Sigmoid colon (tissue), 7 donors: ENCODE data around the gene FAM135A. TPM values are rescaled to one million over a fixed set of nuclear protein-coding genes. Genes with fewer than 3 reads are reported as not detected.

ENCODE experiments used
- DNase-seq: peaks from one replicate; pipeline ENCODE4 v3.0.0-alpha.2; 2019
- H3K27ac ChIP-seq, 4 donors: fragments of 200-600 bp; sonication (generic); one replicate each; pipeline ENCODE4 v1.5.1; 2016 to 2019; ENCODE audit warnings: mild to moderate bottlenecking in 1 of 4
- H3K27me3 ChIP-seq, 3 donors: fragments of 200-600 bp; sonication (generic); one replicate each; pipeline ENCODE4 v1.5.1; 2019; ENCODE audit warnings: mild to moderate bottlenecking in 1 of 3
- H3K36me3 ChIP-seq, 4 donors: fragments of 200-600 bp; sonication (generic); one replicate each; pipeline ENCODE4 v1.5.1; 2016 to 2019
- H3K4me1 ChIP-seq, 4 donors: fragments of 200-600 bp; sonication (generic); one replicate each; pipeline ENCODE4 v1.5.1; 2017 to 2019
- H3K4me3 ChIP-seq, 4 donors: fragments of 200-600 bp; sonication (generic); one replicate each; pipeline ENCODE4 v1.5.1; 2017 to 2019; ENCODE audit warnings: mild to moderate bottlenecking in 2 of 4, moderate library complexity in 1 of 4
- H3K9me3 ChIP-seq, 4 donors: fragments of 200-600 bp in 3 of 4; sonication (generic) in 3 of 4; one replicate each; pipeline versions ENCODE4 v1.5.1 to v1.6.1; 2013 to 2019
- CTCF ChIP-seq, 4 experiments: fragments of 450-650 bp in 3 of 4; fragments of 200-600 bp in 1 of 4; IDR thresholded peaks; one replicate each; pipeline ENCODE4 v1.5.1; 2016 to 2019; ENCODE audit warnings: antibody characterized with exemption in 4 of 4, mild to moderate bottlenecking in 3 of 4, moderate library complexity in 2 of 4
- EP300 ChIP-seq, 4 donors: sonication (generic); formaldehyde crosslinking; IDR thresholded peaks; one replicate each; pipeline ENCODE4 v1.6.1; 2017; ENCODE audit warnings: antibody characterized with exemption in 4 of 4
- POLR2A ChIP-seq, 2 donors: fragments of 450-650 bp; IDR thresholded peaks; one replicate each; pipeline ENCODE4 v1.6.1; 2016; ENCODE audit warnings: antibody characterized with exemption in 2 of 2, mild to moderate bottlenecking in 2 of 2, moderate library complexity in 2 of 2
- POLR2AphosphoS5 ChIP-seq, 4 donors: sonication (generic); formaldehyde crosslinking; IDR thresholded peaks; one replicate each; pipeline ENCODE4 v1.6.1; 2017; ENCODE audit warnings: antibody characterized with exemption in 4 of 4
- WGBS, 2 donors: extraction: QIAGEN DNeasy Blood & Tissue Kit; methylation state at CpG; one replicate each; pipeline ENCODE4 v1.1.7; 2013; 5-methylcytosine and 5-hydroxymethylcytosine counted together
- intact Hi-C: fragments of 100-400 bp; cut with DNase I; formaldehyde crosslinking; loops from one replicate; pipeline ENCODE4 v1.15.1; 2023
- polyA plus RNA-seq, 3 donors: library from polyadenylated mRNA; stranded (reverse); fragments of 200-250 nt; gene quantifications; one replicate each; pipeline ENCODE4 v1.2.3, GENCODE V29; 2013
- total RNA-seq, 4 donors: library from RNA; depleted of rRNA; stranded (reverse); fragments of >200 nt; gene quantifications; one replicate each; pipeline ENCODE4 v1.1.0, GENCODE V29; 2016
- donor health status: healthy with polysubstance abuse.
- donor health status: Bipolar disorder and iron deficiency.
- donor health status: healthy.

FAM135A gene
- total and polyA plus RNA-seq, 7 donors: 15.2 to 31.7 (median 27.7) TPM

- H3K4me1 ChIP-seq: no peaks in the 10 kb centered on the region
- no peak for DNase-seq
- H3K27me3 ChIP-seq: no peaks in the 10 kb centered on the region
- no peak overlapping the region for H3K4me3 ChIP-seq
- WGBS, 2 donors: 95 to 96% methylated on average over 2 of the region's 2 CpGs
- intact Hi-C loops: no loop called here
- peaks cover 0 to 70% (median 3%) of the 10 kb centered on the region in 4 donors for H3K36me3 ChIP-seq
- no peak for TF ChIP-seq POLR2AphosphoS5 (IDR thresholded peaks at IDR 0.05)
- no peak for TF ChIP-seq EP300 (IDR thresholded peaks at IDR 0.05)
- no peak for TF ChIP-seq CTCF (IDR thresholded peaks at IDR 0.05)
- TF ChIP-seq POLR2A (IDR thresholded peaks at IDR 0.05): no peak
- H3K27ac ChIP-seq: no peak overlapping the region
- H3K9me3 ChIP-seq: no peaks in the 10 kb centered on the region
Measured at GRCh38 chr6:70530023-70530422, 116.7 kb downstream of the FAM135A start.

GRCh38 chr6:70531133-70531532 lies 117.8 kb downstream of the FAM135A start:
- Histone ChIP-seq H3K27ac (no peak overlapping the region), H3K4me3 (no peak overlapping the region), H3K9me3 (no peaks in the 10 kb centered on the region), H3K27me3 (no peaks in the 10 kb centered on the region), H3K36me3 (peaks cover 0 to 67% (median 4%) of the 10 kb centered on the region in 4 donors), H3K4me1 (no peaks in the 10 kb centered on the region)
- TF ChIP-seq CTCF (IDR thresholded peaks at IDR 0.05): no peak
- no peak for TF ChIP-seq POLR2A (IDR thresholded peaks at IDR 0.05)
- TF ChIP-seq POLR2AphosphoS5 (IDR thresholded peaks at IDR 0.05): no peak
- TF ChIP-seq EP300 (IDR thresholded peaks at IDR 0.05): no peak
- no peak for DNase-seq
- intact Hi-C loops: no loop called here
- 92 to 94% methylated on average over 1 of the region's 1 CpG for WGBS, 2 donors

GRCh38 chr6:70537266-70537665 lies 124.0 kb downstream of the FAM135A start:
- H3K9me3 ChIP-seq: no peaks in the 10 kb centered on the region
- no peak overlapping the region for H3K27ac ChIP-seq
- no peak for DNase-seq
- no peaks in the 10 kb centered on the region for H3K27me3 ChIP-seq
- intact Hi-C loops: no loop called here
- no peak for TF ChIP-seq POLR2AphosphoS5 (IDR thresholded peaks at IDR 0.05)
- TF ChIP-seq CTCF (IDR thresholded peaks at IDR 0.05): no peak
- no peak for TF ChIP-seq EP300 (IDR thresholded peaks at IDR 0.05)
- no peak for TF ChIP-seq POLR2A (IDR thresholded peaks at IDR 0.05)
- H3K36me3 ChIP-seq: peaks cover 0 to 58% (median 4%) of the 10 kb centered on the region in 4 donors
- 57 to 87% methylated on average over 1 of the region's 1 CpG for WGBS, 2 donors
- H3K4me3 ChIP-seq: no peak overlapping the region
- no peaks in the 10 kb centered on the region for H3K4me1 ChIP-seq

GRCh38 chr6:70538376-70538775 lies 125.1 kb downstream of the FAM135A start:
- Histone ChIP-seq H3K4me3 (no peak overlapping the region), H3K27me3 (no peaks in the 10 kb centered on the region), H3K9me3 (no peaks in the 10 kb centered on the region), H3K4me1 (no peaks in the 10 kb centered on the region), H3K27ac (no peak overlapping the region), H3K36me3 (peaks cover 0 to 54% (median 4%) of the 10 kb centered on the region in 4 donors)
- no peak for TF ChIP-seq POLR2AphosphoS5 (IDR thresholded peaks at IDR 0.05)
- no peak for TF ChIP-seq CTCF (IDR thresholded peaks at IDR 0.05)
- TF ChIP-seq EP300 (IDR thresholded peaks at IDR 0.05): no peak
- no peak for TF ChIP-seq POLR2A (IDR thresholded peaks at IDR 0.05)
- 95 to 98% methylated on average over 1 of the region's 1 CpG for WGBS, 2 donors
- intact Hi-C loops: no loop called here
- DNase-seq: no peak

GRCh38 chr6:70547313-70547712 lies 134.0 kb downstream of the FAM135A start:
- intact Hi-C loops: loop anchor here (5.0 kb wide), 1 partner anchor 140 kb away; no protein-coding TSS in a partner anchor
- TF ChIP-seq POLR2A (IDR thresholded peaks at IDR 0.05) (no peak), CTCF (IDR thresholded peaks at IDR 0.05) (peak in 1 of 4 experiments; percentile 20)
- H3K36me3 ChIP-seq: peaks cover 0 to 16% (median 0%) of the 10 kb centered on the region in 4 donors
- no peak overlapping the region for H3K27ac ChIP-seq
- no peak for DNase-seq
- no peaks in the 10 kb centered on the region for H3K27me3 ChIP-seq
- H3K9me3 ChIP-seq: no peaks in the 10 kb centered on the region
- H3K4me1 ChIP-seq: no peaks in the 10 kb centered on the region
- no peak overlapping the region for H3K4me3 ChIP-seq
